Psoas muscle (tissue), 8 donors: ENCODE measurements around the gene CREB3L1. TPM values are rescaled to one million over a fixed set of nuclear protein-coding genes. Genes with fewer than 3 reads are reported as not detected.
A peak's percentile ranks its signal among the peaks of the same experiment; 100 is the strongest.

ENCODE experiments used
- ATAC-seq, 4 donors: fragments of 200-7000 bp; cut with Tn5 transposase; one replicate each; pipeline ENCODE4 v1.9.1; 2020; ENCODE audit warnings: moderate library complexity in 3 of 4, mild to moderate bottlenecking in 2 of 4
- DNase-seq, 2 donors: peaks; one replicate each; pipeline ENCODE4 v3.0.0-alpha.2; 2020
- H3K27ac ChIP-seq: fragments of 200-600 bp; one replicate; pipeline ENCODE4 v1.8.0; 2022
- H3K27me3 ChIP-seq, 3 donors: fragments of 200-600 bp in 1 of 3; one replicate each; pipeline versions ENCODE4 v1.6.1 to v1.8.0; 2013 to 2022; ENCODE audit warnings: low read length in 2 of 3, mild to moderate bottlenecking in 2 of 3, moderate library complexity in 1 of 3; ENCODE audit not compliant: insufficient read depth in 3 of 3
- H3K36me3 ChIP-seq, 2 donors: fragments of 200-600 bp in 1 of 2; one replicate each; pipeline versions ENCODE4 v1.6.1 to v1.8.0; 2013 to 2022; ENCODE audit warnings: low read depth in 1 of 2, mild to moderate bottlenecking in 1 of 2, moderate library complexity in 1 of 2; ENCODE audit not compliant: insufficient read depth in 1 of 2
- H3K4me1 ChIP-seq: fragments of 200-600 bp; one replicate; pipeline ENCODE4 v1.8.0; 2022
- H3K4me3 ChIP-seq: fragments of 200-600 bp; one replicate; pipeline ENCODE4 v1.8.0; 2022; ENCODE audit warnings: mild to moderate bottlenecking
- H3K9me3 ChIP-seq: fragments of 200-600 bp; one replicate; pipeline ENCODE4 v1.8.0; 2022
- CTCF ChIP-seq: fragments of 200-600 bp; IDR thresholded peaks from one replicate; pipeline ENCODE4 v1.8.0; 2022; ENCODE audit warnings: antibody characterized with exemption
- WGBS, 3 donors: extraction: QIAGEN DNeasy Blood & Tissue Kit; methylation state at CpG; one replicate each; pipeline versions ENCODE4 v1.1.6 to v1.1.7; 2013; 5-methylcytosine and 5-hydroxymethylcytosine counted together
- intact Hi-C, 2 donors: fragments of 100-400 bp; cut with DNase I; formaldehyde crosslinking; loops; one replicate each; pipeline versions ENCODE4 v1.11.0 to v1.14.2; 2022
- polyA plus RNA-seq, 3 donors: library from polyadenylated mRNA; stranded (reverse); fragments of 200-250 nt; gene quantifications; one replicate each; pipeline ENCODE4 v1.2.3, GENCODE V29; 2013
- total RNA-seq, 4 donors: library from RNA; stranded (reverse); fragmentation: NEBNext Ultra II Directional in 2 of 4; extraction: Animal tissue kit (Norgen Biotek cat#: 25700) in 2 of 4; gene quantifications; one replicate each; pipeline versions ENCODE4 v1.2.1 to v1.2.4, GENCODE V29; 2021 to 2023
- donor health status: healthy with polysubstance abuse.
- donor health status: DM: no; HTN: no; CAD: no; lungs with moderate emphysema.
- donor health status: Bipolar disorder and iron deficiency.
- donor health status: healthy.
- donor health status: DM: yes; HTN: yes; CAD: no.
- donor health status: DM: no; HTN: no; CAD: no.
- donor health status: DM: no; HTN: no; CAD: no.
- donor health status: DM: yes; HTN: yes; CAD: no.

CREB3L1 gene
- total and polyA plus RNA-seq, 7 donors: 1.4 to 6.9 (median 2.2) TPM

GRCh38 chr11:46239801-46240061, 37.7 kb upstream of the CREB3L1 start:
- no peak for ATAC-seq
- H3K4me1 ChIP-seq: peaks cover 17% of the 10 kb centered on the region

GRCh38 chr11:46240371-46240770, 37.1 kb upstream of the CREB3L1 start:
- Histone ChIP-seq H3K4me3 (no peak overlapping the region), H3K4me1 (peaks cover 17% of the 10 kb centered on the region), H3K36me3 (no peaks in the 10 kb centered on the region), H3K9me3 (no peaks in the 10 kb centered on the region), H3K27me3 (peaks cover 0 to 19% (median 2%) of the 10 kb centered on the region in 3 donors), H3K27ac (no peak overlapping the region)
- 83 to 93% (median 89%) methylated on average over 2 of the region's 2 CpGs for WGBS, 3 donors
- intact Hi-C loops: loop anchor here in 1 of 2 donors (5.0 kb wide), 1 partner anchor 372 kb away; no protein-coding TSS in a partner anchor
- ATAC-seq: no peak
- TF ChIP-seq CTCF: no peak
- DNase-seq: no peak

More at GRCh38 chr11:46239801-46240061, 37.7 kb upstream of the CREB3L1 start:
- Histone ChIP-seq H3K9me3 (no peaks in the 10 kb centered on the region), H3K36me3 (no peaks in the 10 kb centered on the region), H3K4me3 (no peak overlapping the region), H3K27me3 (peaks cover 0 to 19% (median 2%) of the 10 kb centered on the region in 3 donors), H3K27ac (no peak overlapping the region)
- intact Hi-C loops: loop anchor here (1.0 to 5.0 kb wide), 3 partner anchors 69 to 373 kb away; no protein-coding TSS in a partner anchor
- WGBS, 3 donors: 67 to 73% (median 71%) methylated on average over 4 of the region's 4 CpGs
- DNase-seq: no peak
- no peak for TF ChIP-seq CTCF

GRCh38 chr11:46240861-46241260, 36.6 kb upstream of the CREB3L1 start:
- Histone ChIP-seq H3K36me3 (no peaks in the 10 kb centered on the region), H3K4me1 (peaks cover 17% of the 10 kb centered on the region), H3K4me3 (no peak overlapping the region), H3K27me3 (peaks cover 0 to 19% (median 2%) of the 10 kb centered on the region in 3 donors), H3K27ac (no peak overlapping the region), H3K9me3 (no peaks in the 10 kb centered on the region)
- intact Hi-C loops: loop anchor here in 1 of 2 donors (5.0 kb wide), 1 partner anchor 371 kb away; no protein-coding TSS in a partner anchor
- no peak for TF ChIP-seq CTCF
- DNase-seq: no peak
- 87 to 91% (median 89%) methylated on average over 7 of the region's 7 CpGs for WGBS, 3 donors
- no peak for ATAC-seq

GRCh38 chr11:46242041-46242951, 35.2 kb upstream of the CREB3L1 start:
- Histone ChIP-seq H3K27ac (peak overlapping the region; percentile 71), H3K36me3 (no peaks in the 10 kb centered on the region), H3K4me1 (peaks cover 13% of the 10 kb centered on the region), H3K27me3 (peaks cover 0 to 8% (median 2%) of the 10 kb centered on the region in 3 donors), H3K9me3 (no peaks in the 10 kb centered on the region), H3K4me3 (peak overlapping the region; percentile 66)
- WGBS, 3 donors: 53 to 63% (median 56%) methylated on average over 9 of the region's 9 CpGs
- intact Hi-C loops: loop anchor here in 1 of 2 donors (5.0 kb wide), 1 partner anchor 370 kb away; no protein-coding TSS in a partner anchor
- no peak for TF ChIP-seq CTCF
- ATAC-seq (no peak), DNase-seq (no peak)
